Suprapubic skin (tissue), 3 donors: ENCODE data around the gene TSPAN18.

Source experiments
- CTCF ChIP-seq, 2 donors: fragments of 200-600 bp in 1 of 2; fragments of 450-650 bp in 1 of 2; sonication (generic) in 1 of 2; IDR thresholded peaks; one replicate each; pipeline ENCODE4 v1.5.1; 2016 to 2019; ENCODE audit warnings: antibody characterized with exemption in 2 of 2, mild to moderate bottlenecking in 1 of 2, moderate library complexity in 1 of 2
- EP300 ChIP-seq: sonication (generic); formaldehyde crosslinking; IDR thresholded peaks from one replicate; pipeline ENCODE4 v1.6.1; 2017; ENCODE audit warnings: antibody characterized with exemption

- TF ChIP-seq EP300 (no peak), CTCF (IDR thresholded peaks at IDR 0.05) (no peak)
Observed at GRCh38 chr11:44979543-44980399, 253.0 kb downstream of the TSPAN18 start.
